Measurements from ENCODE around the gene TEKT5. TPM values are rescaled to one million over a fixed set of nuclear protein-coding genes. Genes with fewer than 3 reads are reported as not detected.

The TEKT5 gene
- total RNA-seq, 1 experiment from 2014 or later: not detected

- TF ChIP-seq CTCF (IDR thresholded peaks at IDR 0.05) (peak; percentile 87), SIN3A (IDR thresholded peaks at IDR 0.05; ENCODE audit: borderline replicate concordance, insufficient read depth, low read depth, low read length) (0 out of 2 replicates have a peak, but pooled peaks have one; percentile 25), TCF7L2 (IDR thresholded peaks at IDR 0.05; ENCODE audit: low read depth, low read length) (no peak)
- Histone ChIP-seq H3K27ac (ENCODE audit: low read length) (peak within 1 kb of the TSS; percentile 52; the same call in 1 of the 2 replicates), H3K4me3 (ENCODE audit: low read depth in 2 of 2, low read length in 2 of 2) (peak within 1 kb of the TSS; percentile 60 to 68), H3K9me3 (ENCODE audit: control insufficient read depth, insufficient read depth, low read depth, low read length) (no peaks in the 10 kb centered on the region), H3K27me3 (ENCODE audit: control insufficient read depth, insufficient read depth, low read length) (peaks cover 8% of the 10 kb centered on the region), H3K36me3 (ENCODE audit: control insufficient read depth, insufficient read depth, low read length) (no peaks in the 10 kb centered on the region), H3K4me1 (ENCODE audit: control insufficient read depth, insufficient read depth, low read length) (peaks cover 7% of the 10 kb centered on the region; the same call in 1 of the 2 replicates)
- CTCF ChIA-PET: interaction anchor here (0.5 to 0.6 kb wide), 2 partner anchors 18 to 25 kb away, joined by 3 read pairs; no protein-coding TSS in a partner anchor
- in situ Hi-C loops (cut with HindIII; ENCODE audit: low pct_unique_long_range_greater_than_20kb, low sequenced_read_pairs): no loop called here
- POLR2A ChIA-PET: interaction anchor here (0.6 kb wide), 2 partner anchors 13 to 622 kb away, joined by 4 read pairs; no protein-coding TSS in a partner anchor
- DNase-seq (ENCODE audit: low read depth, low spot score) (no peak), ATAC-seq (peak; percentile 93)
- intact Hi-C loops (cut with micrococcal nuclease; ENCODE audit: unreplicated experiment): loop anchor here (10.0 kb wide), 1 partner anchor 55 kb away; no protein-coding TSS in a partner anchor
- no TSS peak for BruUV-seq (replicated peaks)
Observed at GRCh38 chr16:10579965-10580882, 114.5 kb downstream of the TEKT5 start, which contains the start of gene EMP2. TSS of gene EMP2 (minus strand) at chr16:10580598. CDS start at chr16:10547617, 32,981 bp downstream.

- Histone ChIP-seq H3K27me3 (ENCODE audit: control insufficient read depth, insufficient read depth, low read length) (peaks cover 6% of the 10 kb centered on the region; the same call in 1 of the 2 replicates), H3K27ac (ENCODE audit: low read length) (no peak overlapping the region; the same call in 1 of the 2 replicates), H3K36me3 (ENCODE audit: control insufficient read depth, insufficient read depth, low read length) (no peaks in the 10 kb centered on the region), H3K9me3 (ENCODE audit: control insufficient read depth, insufficient read depth, low read depth, low read length) (no peaks in the 10 kb centered on the region), H3K4me3 (ENCODE audit: low read depth in 2 of 2, low read length in 2 of 2) (peak overlapping the region; percentile 60 to 68), H3K4me1 (ENCODE audit: control insufficient read depth, insufficient read depth, low read length) (peaks cover 7% of the 10 kb centered on the region; the same call in 1 of the 2 replicates)
- ATAC-seq (peak; percentile 3; the same call in 1 of the 2 replicates), DNase-seq (ENCODE audit: low read depth, low spot score) (no peak)
- POLR2A ChIA-PET: interaction anchor here (0.6 kb wide), 1 partner anchor 12 kb away, joined by 4 read pairs; no protein-coding TSS in a partner anchor
- CTCF ChIA-PET: interaction anchor here (0.5 kb wide), 1 partner anchor 25 kb away, joined by 3 read pairs; no protein-coding TSS in a partner anchor
- TF ChIP-seq CTCF (IDR thresholded peaks at IDR 0.05) (no peak), SIN3A (IDR thresholded peaks at IDR 0.05; ENCODE audit: borderline replicate concordance, insufficient read depth, low read depth, low read length) (no peak), TCF7L2 (IDR thresholded peaks at IDR 0.05; ENCODE audit: low read depth, low read length) (no peak), POLR2AphosphoS5 (IDR thresholded peaks at IDR 0.05; ENCODE audit: low read depth, low read length) (no peak)
- TF ChIP-seq, protein P1, sequence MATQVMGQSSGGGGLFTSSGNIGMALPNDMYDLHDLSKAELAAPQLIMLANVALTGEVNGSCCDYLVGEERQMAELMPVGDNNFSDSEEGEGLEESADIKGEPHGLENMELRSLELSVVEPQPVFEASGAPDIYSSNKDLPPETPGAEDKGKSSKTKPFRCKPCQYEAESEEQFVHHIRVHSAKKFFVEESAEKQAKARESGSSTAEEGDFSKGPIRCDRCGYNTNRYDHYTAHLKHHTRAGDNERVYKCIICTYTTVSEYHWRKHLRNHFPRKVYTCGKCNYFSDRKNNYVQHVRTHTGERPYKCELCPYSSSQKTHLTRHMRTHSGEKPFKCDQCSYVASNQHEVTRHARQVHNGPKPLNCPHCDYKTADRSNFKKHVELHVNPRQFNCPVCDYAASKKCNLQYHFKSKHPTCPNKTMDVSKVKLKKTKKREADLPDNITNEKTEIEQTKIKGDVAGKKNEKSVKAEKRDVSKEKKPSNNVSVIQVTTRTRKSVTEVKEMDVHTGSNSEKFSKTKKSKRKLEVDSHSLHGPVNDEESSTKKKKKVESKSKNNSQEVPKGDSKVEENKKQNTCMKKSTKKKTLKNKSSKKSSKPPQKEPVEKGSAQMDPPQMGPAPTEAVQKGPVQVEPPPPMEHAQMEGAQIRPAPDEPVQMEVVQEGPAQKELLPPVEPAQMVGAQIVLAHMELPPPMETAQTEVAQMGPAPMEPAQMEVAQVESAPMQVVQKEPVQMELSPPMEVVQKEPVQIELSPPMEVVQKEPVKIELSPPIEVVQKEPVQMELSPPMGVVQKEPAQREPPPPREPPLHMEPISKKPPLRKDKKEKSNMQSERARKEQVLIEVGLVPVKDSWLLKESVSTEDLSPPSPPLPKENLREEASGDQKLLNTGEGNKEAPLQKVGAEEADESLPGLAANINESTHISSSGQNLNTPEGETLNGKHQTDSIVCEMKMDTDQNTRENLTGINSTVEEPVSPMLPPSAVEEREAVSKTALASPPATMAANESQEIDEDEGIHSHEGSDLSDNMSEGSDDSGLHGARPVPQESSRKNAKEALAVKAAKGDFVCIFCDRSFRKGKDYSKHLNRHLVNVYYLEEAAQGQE (IDR thresholded peaks at IDR 0.05; ENCODE audit: insufficient read depth in 1 of 2, low read depth in 2 of 2, low read length in 1 of 2): no peak
- intact Hi-C loops (cut with micrococcal nuclease; ENCODE audit: unreplicated experiment): no loop called here
- in situ Hi-C loops (cut with HindIII; ENCODE audit: low pct_unique_long_range_greater_than_20kb, low sequenced_read_pairs): no loop called here
- BruUV-seq (replicated peaks): TSS peak; percentile 74
Observed at GRCh38 chr16:10579575-10579964, 115.2 kb downstream of the TEKT5 start.
